ENCODE data around the gene RPL28. TPM values are rescaled to one million over a fixed set of nuclear protein-coding genes. Genes with fewer than 3 reads are reported as not detected.
A peak's percentile ranks its signal among the peaks of the same experiment; 100 is the strongest.

RPL28 gene
- total and polyA plus RNA-seq, 11 donors = 196 to 1,391 (median 607) TPM

- Histone ChIP-seq H3K27ac (no peak overlapping the region), H3K27me3 (peaks cover 10 to 77% (median 47%) of the 10 kb centered on the region in 9 donors), H3K9me3 (no peaks in the 10 kb centered on the region), H3K4me3 (peak overlapping the region in 11 of 12 donors; percentile 13 to 56 (median 35)), H3K4me1 (peaks cover 0 to 19% (median 14%) of the 10 kb centered on the region in 12 donors), H3K36me3 (no peaks in the 10 kb centered on the region)
- 4 to 5% (median 4%) methylated on average over 15 to 24 of the region's 24 CpGs for WGBS, 4 donors
- DNase-seq (no peak), ATAC-seq (no peak)
- intact Hi-C loops (cut with DNase I) = no loop called here
- TF ChIP-seq CTCF (IDR thresholded peaks at IDR 0.05) (no peak), POLR2A (IDR thresholded peaks at IDR 0.05) (no peak)
Measured at GRCh38 chr19:55353356-55353802, 32.4 kb upstream of the RPL28 start.

GRCh38 chr19:55353803-55354697 lies 31.7 kb upstream of the RPL28 start:
- H3K27me3 ChIP-seq = peaks cover 10 to 77% (median 47%) of the 10 kb centered on the region in 9 donors
- H3K9me3 ChIP-seq = no peaks in the 10 kb centered on the region
- peaks cover 0 to 19% (median 14%) of the 10 kb centered on the region in 12 donors for H3K4me1 ChIP-seq
- ATAC-seq (peak in 3 of 4 donors; percentile 59 to 92 (median 59)), DNase-seq (peak in 3 of 5 donors; percentile 52 to 67 (median 62))
- no peak for TF ChIP-seq CTCF (IDR thresholded peaks at IDR 0.05)
- TF ChIP-seq POLR2A (IDR thresholded peaks at IDR 0.05) = no peak
- 1 to 3% (median 1%) methylated on average over 38 to 72 of the region's 72 CpGs for WGBS, 4 donors
- no peaks in the 10 kb centered on the region for H3K36me3 ChIP-seq
- no peak overlapping the region for H3K27ac ChIP-seq
- intact Hi-C loops (cut with DNase I) = no loop called here
- H3K4me3 ChIP-seq = peak overlapping the region in 11 of 12 donors; percentile 13 to 56 (median 35)

GRCh38 chr19:55354698-55355212 lies 31.0 kb upstream of the RPL28 start, which contains the start of gene COX6B2:
COX6B2 (minus strand) TSS chr19:55354719; CDS start chr19:55354521, 198 bp downstream.
- no peak within 1 kb of the TSS for H3K27ac ChIP-seq
- peaks cover 0 to 19% (median 14%) of the 10 kb centered on the region in 12 donors for H3K4me1 ChIP-seq
- H3K9me3 ChIP-seq = no peaks in the 10 kb centered on the region
- H3K27me3 ChIP-seq = peaks cover 10 to 75% (median 47%) of the 10 kb centered on the region in 9 donors
- WGBS, 4 donors = 0 to 4% (median 2%) methylated on average over 9 to 42 of the region's 43 CpGs
- ATAC-seq (no peak), DNase-seq (no peak)
- H3K36me3 ChIP-seq = no peaks in the 10 kb centered on the region
- intact Hi-C loops (cut with DNase I) = no loop called here
- H3K4me3 ChIP-seq = peak within 1 kb of the TSS in 11 of 12 donors; percentile 13 to 56 (median 35)
- TF ChIP-seq CTCF (IDR thresholded peaks at IDR 0.05) = no peak
- TF ChIP-seq POLR2A (IDR thresholded peaks at IDR 0.05) = no peak
